HG02852 (cell line): ENCODE measurements around the gene DENND1B.
"Not testable (repeated sequence)": the region's sequence is repeated elsewhere in the genome, so short reads cannot be mapped to it uniquely, and the experiment has no call there.

ENCODE experiments used
- ATAC-seq: cut with Tn5 transposase; IDR thresholded peaks from one replicate; pipeline ENCODE4 v1.9.1; 2021; ENCODE audit warnings: mild to moderate bottlenecking, moderate library complexity; ENCODE audit not compliant: unreplicated experiment

The DENND1B gene

DNA sequence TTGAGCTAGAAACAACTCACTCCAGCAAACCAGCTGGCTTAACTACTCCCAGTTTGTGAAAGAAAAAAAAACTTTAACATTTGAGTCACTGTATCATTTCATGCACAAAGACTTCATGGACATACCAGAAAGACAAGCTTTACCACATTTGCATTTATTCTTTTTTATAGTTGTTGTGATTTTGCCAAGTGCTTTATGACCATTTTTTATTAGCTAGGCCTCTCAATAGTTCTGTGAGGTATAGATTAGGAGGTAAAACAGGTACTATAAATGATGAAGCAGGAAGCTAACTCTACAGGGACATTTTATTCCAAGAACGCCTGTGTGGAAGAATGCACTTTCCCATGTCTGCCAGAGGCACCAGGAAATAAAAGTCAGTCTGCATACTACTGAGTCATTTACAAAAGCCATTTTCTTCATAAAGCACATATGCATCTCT is 8.2 kb upstream of the DENND1B start:
- no peak for ATAC-seq

GRCh38 chr1:197782722-197783360 is 7.6 kb upstream of the DENND1B start:
- no peak for ATAC-seq

GRCh38 chr1:197781968-197782721 is 6.9 kb upstream of the DENND1B start:
- no peak for ATAC-seq

DNA sequence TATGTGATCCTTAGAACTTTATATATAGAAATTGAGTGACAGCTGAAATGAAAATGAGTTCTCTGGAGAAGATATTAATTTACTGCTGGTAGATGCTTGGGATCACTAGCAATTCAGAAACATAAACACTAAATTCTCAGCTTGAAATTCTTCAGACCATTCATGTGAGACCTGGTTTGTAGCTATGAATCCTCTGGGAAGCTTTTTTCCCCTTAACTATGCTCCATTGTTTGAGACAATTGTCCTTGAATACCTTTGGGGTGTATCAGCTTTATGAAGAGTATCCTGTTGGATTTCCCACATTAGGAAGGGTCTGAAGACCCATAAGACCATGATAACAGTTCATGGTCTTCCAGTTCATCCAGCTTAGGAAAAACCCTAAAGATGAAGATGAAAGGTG is 4.6 kb upstream of the DENND1B start:
- ATAC-seq, result no peak

DNA sequence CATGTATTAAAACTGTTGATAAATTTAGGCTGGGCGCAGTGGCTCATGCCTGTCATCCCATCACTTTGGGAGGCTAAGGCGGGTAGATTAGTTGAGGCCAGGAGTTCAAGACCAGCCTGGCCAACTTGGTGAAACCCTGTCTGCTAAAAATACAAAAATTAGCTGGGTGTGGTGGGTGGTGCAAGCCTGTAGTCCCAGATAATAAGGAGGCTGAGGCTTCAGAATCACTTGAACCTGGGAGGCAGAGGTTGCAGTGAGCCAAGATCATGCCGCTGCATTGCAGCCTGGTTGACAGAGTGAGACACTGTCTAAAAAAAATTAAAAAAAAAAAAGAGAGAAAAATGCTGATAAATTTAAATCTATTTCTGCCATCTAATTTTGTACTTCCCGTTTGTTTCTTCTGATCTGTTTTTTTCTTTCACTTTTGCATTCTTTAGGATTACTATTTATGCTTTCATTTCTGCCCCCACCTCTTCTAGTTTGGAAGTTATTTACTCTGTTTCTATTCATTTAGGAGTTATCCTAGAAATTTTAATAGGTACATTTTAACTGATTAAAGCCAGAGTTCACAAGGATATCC is 3.2 kb upstream of the DENND1B start:
- no peak for ATAC-seq

- ATAC-seq, result peak; percentile 32
These were observed 1.2 kb upstream of the DENND1B start for GRCh38 chr1:197776351-197777105.

DNA sequence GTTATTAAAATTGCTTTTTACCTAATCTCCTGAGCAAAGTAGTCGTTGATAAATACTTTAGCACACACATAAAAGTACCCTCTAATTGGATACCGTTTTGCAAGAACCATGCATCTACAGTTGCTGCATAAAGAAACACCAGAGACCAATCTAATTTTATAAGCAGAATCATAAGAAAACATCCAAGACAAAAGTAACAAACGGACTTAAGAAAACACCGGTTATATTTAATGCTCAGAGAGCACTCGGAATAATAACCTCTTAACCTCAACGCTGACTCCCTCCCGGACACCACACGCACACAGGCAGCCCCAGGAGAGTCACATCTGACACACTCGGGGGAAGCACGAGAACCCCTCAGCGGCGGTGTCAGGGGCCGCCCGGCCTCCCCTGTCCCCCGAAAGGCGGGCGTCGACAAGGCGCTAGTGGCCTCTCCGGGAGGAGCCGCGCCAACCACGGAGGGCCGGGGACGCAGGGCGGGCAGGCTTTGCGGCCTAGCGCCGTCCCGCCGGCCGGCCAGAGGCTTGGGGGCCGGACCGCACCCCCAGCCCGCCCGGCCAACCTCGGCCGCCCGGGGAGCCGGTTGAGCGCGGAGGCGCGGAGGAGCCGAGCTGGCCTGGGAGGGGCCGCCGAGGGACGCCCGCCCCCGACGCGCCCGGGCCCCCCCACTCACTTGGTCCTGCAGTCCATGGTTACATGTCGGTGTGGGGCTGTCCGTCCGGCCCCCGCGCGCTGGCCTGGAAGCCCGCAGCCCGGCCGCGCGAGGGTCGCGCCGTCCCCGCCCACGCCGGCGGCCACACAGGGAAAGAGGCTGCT is 606 bp downstream of the DENND1B start:
- peak; percentile 39 for ATAC-seq

DNA sequence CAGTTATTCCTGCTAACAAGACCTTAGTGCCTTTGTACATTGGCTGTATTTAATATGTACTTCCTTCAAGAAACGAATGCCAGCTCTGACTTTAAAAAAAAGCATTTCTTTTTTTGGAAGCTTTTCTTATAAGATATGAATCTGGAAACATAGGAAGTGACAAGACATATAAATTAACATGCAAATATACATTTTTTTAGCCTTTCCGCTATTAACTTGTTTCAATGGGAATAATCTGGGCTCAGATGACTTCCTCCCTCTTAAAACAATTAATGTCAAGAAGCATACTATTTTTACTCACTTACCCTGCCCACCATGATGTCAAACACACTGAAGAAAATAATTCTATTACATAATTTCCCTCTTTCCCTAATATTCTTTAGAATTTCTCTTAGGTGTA is 1.4 kb downstream of the DENND1B start:
- no peak for ATAC-seq

DNA sequence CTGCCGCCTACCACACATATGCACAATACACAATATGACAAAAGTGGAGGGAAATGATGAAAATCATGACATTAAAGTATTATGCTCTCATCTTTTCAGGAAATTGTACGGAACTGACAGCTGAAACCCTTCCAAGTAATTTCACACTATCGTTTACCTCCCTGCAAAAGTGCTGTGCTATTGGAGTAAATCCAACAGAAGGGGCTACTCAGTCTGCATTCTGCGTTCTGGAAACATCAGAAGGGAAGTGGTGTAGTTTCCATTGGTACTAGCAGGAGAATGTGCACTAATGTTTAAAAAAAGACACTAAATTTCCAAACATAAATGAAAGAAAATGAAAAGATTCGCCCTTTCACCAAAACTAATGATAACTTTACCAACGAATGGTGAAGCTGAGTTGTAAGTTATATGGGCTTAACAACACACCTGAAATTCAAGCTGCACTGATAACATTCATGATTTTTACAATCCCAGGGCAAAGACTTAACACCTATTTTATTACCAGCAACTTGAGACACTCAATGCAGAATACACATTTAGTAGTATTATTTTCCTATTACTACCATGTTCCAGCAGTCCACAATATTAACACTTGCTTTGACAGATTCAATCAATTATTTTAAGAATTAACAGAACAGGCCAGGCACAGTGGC is 3.2 kb downstream of the DENND1B start:
- no peak for ATAC-seq

DNA sequence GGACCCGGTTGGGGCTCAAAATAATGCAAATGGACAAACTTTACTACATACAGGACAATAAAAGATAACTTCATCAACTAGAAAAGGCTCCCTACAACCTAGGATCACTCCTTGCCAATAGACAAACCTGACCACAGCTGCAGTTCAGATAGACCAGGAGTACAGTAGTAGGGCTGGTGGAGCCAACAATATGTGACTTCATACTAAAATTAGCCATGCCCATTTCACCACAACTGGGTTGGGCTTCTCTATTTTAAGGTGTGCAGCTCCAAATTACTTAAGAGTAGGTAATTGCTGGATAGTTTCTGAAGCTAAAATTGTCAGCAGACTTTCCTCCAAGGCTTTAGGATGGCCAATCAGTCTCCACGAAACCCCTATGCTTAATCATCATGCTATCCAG is 3.9 kb downstream of the DENND1B start:
- ATAC-seq, result no peak

DNA sequence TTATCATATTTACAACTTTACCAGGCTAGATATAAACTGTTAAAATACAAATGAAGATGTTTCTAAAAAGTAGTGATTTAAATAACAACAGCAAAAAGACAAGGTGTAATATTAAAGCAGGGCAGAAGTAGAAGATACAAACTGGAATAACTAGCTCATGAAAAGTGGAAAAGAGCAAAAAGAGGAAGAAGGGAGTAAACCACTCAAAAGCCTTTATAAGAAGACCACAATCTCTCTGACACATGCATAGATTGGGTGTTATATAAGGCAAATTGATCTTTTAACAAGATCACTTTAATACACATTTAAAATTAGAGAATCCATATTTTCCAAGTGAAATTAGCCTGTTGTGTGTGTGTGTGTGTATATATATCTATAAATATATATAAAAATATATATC is 5.0 kb downstream of the DENND1B start:
- no peak for ATAC-seq

DNA sequence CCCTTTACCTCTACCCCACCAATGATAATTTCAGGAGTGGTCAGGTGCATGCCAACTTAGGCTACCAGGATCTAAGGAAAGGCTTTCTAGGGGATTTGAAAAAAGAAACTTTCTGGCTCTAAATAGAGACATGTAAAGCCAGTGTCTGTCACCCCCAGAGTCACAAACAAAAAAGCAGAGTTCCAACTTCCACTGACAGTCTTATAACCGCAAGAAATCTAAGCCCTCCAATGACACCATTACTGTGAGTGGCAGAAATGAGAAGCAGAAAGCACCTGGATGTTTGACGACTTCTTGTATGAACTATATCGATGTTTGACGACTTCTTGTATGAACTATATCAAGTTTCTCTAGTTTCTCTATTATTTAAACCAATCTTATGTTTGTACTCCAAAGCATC is 6.0 kb downstream of the DENND1B start:
- ATAC-seq, result no peak

DNA sequence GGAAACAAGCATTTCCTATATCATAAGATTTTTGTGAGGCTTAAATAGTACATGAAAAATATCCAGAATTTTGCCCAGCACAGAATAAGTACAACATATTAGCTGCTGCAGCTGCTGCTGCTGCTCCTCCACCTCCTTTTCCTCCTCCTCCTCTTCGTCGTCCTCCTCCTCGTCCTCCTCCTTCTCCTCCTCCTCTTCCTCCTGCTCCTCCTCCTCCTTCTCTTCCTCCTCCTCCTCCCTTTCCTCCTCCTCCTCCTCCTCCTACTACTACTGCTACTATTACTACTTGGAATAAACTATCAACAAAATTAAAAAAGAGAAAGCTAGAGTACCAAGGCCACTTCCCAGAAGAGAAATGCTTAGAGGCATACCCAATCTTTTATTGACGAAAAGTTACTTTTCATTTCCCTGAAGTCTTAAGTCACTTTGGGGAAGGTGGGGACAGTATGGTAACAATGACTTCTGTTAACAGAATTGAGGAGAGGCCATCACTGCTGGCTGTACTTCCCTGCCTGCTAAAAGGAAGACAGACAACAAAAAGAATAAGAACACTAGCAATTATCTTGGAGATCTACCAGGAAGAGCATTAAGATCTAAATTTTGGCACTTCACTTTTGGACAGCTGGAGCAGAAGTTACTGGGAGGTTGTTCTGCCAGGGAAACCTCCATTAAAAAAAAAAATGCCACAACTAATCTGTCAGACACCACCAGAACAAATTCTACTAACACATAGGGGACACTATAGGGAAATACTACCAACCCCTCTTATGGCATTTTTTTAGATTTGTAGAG is 7.1 kb downstream of the DENND1B start:
- no peak for ATAC-seq

- ATAC-seq, result no peak
These were observed 11.5 kb downstream of the DENND1B start for GRCh38 chr1:197763769-197764168.

DNA sequence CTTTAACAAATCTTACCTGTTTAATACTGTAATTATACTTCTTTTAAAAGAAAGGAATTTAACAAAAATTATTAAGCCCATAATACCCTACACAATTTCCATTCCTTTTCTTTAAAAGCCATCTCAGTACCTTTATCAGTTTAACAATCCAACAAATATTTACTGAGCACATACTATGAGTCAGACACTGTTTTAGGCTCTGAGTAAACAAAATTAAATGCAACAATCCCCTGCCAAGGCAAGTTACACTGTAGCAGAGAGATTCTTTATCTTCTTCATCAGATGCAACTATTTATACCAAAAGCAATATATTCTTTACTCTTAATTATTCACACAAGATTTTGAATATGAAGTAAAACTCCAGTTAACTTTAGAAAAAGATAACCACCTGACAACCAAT is 12.0 kb downstream of the DENND1B start:
- ATAC-seq, result no peak

- peak; percentile 90 for ATAC-seq
These were observed 13.6 kb downstream of the DENND1B start for GRCh38 chr1:197761654-197762053.

DNA sequence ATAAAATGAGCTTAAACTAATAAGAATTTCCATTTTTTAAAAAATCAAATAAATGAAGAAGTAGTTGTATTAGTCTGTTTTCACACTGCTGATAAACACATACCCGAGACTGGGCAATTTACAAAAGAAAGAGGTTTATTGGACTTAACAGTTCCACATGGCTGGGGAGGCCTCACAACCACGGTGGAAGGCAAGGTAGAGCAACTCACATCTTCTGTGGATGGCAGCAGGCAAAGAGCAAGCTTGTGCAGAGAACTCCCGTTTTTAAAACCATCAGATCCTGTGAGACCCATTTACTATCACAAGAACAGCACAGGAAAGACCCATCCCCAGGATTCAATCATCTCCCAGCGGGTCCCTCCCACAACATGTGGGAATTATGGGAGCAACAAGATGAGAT is 19.7 kb downstream of the DENND1B start:
- ATAC-seq, result not testable (repeated sequence)

GRCh38 chr1:197752652-197753164 is 22.6 kb downstream of the DENND1B start:
- ATAC-seq, result not testable (repeated sequence)

- ATAC-seq, result no peak
These were observed 24.9 kb downstream of the DENND1B start for GRCh38 chr1:197750366-197750765.
